ENCODE data around the gene ACAA1. TPM values are rescaled to one million over a fixed set of nuclear protein-coding genes. Genes with fewer than 3 reads are reported as not detected.
"Not testable (repeated sequence)": the region's sequence is repeated elsewhere in the genome, so short reads cannot be mapped to it uniquely, and the experiment has no call there.

The ACAA1 gene
- polyA plus RNA-seq, 4 donors = 114 to 143 (median 128) TPM

DNA sequence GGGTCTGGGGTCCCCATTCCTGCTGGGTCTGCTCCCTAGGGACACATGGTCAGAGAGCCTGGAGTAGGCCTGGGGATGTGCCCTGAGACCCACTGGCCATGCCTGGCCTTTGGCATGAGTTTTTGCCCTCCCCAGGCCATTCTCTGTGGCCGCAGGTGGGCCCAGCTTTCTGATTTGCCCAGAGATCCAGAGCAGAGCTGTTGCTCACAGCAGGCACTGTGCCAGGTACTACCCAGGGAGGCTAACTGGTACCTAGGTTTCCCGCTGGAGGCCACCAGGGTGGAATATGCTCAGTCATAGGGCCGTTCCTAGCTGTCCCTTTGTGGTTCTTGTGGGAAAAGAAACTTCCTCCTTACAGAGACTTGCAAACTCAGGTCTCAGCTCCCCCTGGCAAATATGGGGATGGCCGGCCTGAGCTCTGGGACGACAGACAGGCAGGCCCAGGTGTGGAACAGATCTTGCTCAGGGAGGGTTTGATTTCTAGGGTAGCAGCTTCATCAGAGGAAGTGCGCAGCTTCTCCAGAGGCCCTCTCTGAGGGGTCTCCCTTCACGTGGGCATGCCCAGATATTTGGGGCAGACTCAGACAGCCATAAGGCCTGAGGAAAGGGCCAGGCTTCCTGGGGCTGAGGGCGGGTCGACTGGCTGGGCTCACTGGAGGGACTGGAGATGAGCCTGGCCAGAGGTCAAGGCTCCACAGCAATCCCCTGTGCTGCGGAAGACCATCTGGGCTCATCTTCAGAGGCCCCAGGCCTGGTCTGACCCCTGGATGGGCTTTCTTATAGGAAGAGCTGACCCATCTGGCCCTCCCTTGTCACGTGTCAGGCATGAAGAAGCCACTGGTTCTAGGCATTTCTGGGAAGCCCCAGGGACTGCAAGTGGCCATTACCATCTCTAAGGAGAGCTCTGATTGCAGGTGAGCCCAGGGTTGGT is 28.0 kb downstream of the ACAA1 start:
- DNase-seq (ENCODE audit: low read depth in 4 of 4, low spot score in 3 of 4) = no peak

DNA sequence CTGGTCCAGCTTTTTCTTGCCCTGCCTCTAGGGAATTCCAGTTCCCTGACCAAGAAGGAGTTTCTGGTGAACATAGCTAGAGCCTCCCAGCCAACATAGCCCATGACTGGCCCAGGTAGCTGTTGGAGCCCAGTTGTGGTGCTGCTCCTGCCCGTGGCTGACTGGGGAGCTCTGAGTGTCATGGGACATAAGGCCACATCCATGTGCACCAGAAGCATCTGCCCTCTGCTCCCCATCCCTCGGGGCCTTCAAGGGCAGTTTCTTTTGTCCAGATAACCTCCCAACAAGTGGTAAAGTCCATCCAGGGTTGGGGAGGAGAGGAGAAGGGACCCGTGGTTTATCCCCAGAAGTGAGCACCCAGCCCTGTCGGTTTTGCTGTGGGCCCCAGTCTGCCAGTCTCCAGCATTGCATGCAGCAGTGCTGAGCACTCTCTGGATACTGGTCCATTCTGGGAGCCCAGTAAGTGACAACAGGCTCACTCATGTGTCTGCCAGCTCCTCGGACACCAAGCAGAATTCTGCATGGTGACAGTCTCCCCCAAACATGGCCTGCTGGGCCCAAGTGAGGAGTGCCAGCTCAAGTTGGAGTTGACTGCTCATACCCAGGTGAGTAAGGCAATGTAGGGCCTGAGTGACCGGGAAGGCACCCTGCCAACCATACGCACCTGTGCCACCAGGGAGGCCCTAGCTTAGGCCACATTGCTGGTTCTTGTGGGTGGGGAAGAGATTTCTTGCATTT is 28.8 kb downstream of the ACAA1 start:
- no peak for DNase-seq (ENCODE audit: low read depth in 4 of 4, low spot score in 3 of 4)

DNA sequence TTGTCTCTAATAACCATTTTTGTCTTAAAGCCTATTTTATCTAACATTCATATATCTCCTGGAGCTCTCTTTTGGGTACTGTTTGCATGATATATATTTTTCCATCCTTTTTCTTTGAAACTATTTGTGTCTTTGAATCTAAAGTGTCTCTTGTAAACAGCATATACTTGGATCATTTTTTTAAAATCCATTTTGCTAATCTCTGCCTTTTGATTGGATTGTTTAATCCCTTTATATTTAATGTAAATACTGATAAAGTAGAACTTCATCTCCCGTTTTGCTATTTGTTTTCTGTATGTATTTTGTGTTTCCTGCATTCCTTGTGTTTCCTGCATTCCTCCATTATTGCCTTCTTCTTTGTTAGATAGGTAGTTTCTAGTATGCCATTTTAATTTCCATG is 31.4 kb downstream of the ACAA1 start:
- DNase-seq (ENCODE audit: low read depth in 4 of 4, low spot score in 3 of 4) = no peak

DNA sequence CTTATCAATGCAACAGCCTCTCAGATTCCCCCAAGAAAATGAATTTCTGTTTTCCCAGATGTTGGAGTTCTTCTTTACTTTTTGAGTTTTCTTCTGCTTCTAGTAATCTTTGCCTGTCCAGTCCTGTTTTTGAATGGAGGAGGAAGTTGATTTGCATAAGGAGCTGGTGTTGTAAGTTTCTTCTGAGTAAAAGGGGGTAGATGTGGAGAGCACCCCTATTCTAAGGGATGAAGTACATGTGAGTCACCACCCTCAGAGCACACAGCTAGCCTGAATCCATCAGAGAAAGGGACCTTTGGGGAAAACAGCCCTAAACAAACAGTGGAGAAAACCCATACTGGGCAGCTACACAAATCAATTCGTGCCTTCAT is 34.5 kb downstream of the ACAA1 start:
- DNase-seq (ENCODE audit: low read depth in 4 of 4, low spot score in 3 of 4) = no peak

DNA sequence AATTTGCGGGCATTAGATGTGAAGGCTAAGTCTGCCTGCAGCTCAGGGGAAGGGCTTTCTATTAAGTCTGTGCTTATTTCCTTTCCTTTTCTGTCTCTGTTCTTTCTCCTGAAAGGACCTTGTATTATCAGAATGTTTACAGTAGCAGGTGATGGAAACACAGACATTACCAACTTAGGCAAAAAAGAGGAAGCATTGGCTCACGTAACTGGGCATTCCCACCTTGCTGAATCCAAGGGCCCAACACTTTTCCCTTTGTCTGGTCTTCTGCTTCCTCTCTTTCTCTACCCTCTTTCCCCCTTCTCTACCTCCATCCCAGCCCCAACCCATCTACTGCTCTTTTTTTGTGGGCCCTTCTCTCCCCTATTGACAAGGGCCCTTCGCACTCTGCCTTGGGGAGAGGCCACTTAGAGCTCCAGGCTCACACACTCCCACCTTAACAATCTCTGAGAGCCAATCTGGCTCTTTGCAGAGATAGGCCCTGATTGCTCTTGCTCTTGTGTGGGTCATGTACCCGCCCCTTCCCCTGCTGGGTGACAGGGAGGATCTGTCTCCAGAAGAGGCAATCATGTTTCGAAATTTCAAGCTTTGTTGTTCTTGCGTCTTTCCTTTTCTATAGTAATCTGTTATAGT is 35.0 kb downstream of the ACAA1 start:
- DNase-seq (ENCODE audit: low read depth in 4 of 4, low spot score in 3 of 4) = no peak

DNA sequence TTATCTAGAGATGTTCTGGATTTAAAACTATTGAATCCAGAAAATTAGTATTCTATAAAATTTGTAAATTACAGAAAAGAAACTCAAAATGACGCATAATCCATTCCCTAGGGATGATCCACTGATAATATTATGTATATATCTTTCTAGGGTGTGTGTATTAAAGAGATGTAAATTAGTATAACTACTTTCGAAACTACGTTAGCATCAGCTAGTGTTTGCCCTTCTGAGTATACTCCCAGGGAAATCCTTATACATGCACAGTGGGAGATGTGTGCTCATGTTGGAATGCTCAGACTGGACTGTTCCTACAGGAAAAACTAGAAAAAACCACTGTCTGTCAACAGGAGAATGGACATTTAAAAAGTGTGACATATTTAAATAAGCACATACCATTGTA is 36.4 kb downstream of the ACAA1 start:
- DNase-seq (ENCODE audit: low read depth in 4 of 4, low spot score in 3 of 4) = no peak

- no peak for DNase-seq (ENCODE audit: low read depth in 4 of 4, low spot score in 3 of 4)
Measured at GRCh38 chr3:38099518-38099917, 37.4 kb downstream of the ACAA1 start.

DNA sequence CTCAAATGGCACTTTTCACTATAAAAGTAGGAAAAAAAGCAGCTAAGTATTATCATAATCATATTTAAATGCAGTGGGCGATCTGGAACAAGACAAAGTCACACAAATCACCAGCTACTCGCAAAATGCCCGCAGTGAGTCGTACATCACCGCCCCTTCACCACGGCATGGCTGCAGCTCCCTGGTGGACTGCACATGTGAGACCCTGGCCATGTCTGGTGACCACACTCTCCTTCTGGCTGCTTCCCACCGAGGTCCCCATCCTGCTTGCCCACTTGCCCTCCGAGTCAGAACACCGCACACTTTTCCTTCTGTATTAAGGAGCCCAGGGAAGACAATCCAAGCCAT is 38.6 kb downstream of the ACAA1 start:
- no peak for DNase-seq (ENCODE audit: low read depth in 4 of 4, low spot score in 3 of 4)

- no peak for DNase-seq (ENCODE audit: low read depth in 4 of 4, low spot score in 3 of 4)
Measured at GRCh38 chr3:38097446-38098375, 39.2 kb downstream of the ACAA1 start.

GRCh38 chr3:38095669-38096483 is 41.1 kb downstream of the ACAA1 start:
- DNase-seq (ENCODE audit: low read depth in 4 of 4, low spot score in 3 of 4) = no peak

- DNase-seq (ENCODE audit: low read depth in 4 of 4, low spot score in 3 of 4) = no peak
Measured at GRCh38 chr3:38094999-38095398, 41.9 kb downstream of the ACAA1 start.

DNA sequence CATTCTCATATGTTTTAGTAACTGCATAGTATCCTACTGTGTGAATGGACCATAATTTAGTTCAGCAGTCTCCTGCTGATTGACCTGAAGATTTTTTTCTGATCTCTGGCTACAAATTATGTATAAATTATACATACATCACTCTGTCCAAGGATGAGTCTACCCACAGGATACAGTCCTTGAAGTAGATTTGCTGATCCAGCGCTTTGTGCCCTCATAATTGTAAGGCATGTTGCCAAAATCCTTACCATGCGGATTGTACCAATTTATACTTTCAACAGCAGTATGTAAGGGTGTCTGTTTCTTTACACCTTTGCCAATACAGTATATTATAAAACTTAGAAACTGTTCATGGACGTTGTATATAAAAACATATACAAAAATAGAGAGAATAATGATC is 46.5 kb downstream of the ACAA1 start:
- DNase-seq (ENCODE audit: low read depth in 4 of 4, low spot score in 3 of 4) = no peak

GRCh38 chr3:38089163-38089562 is 47.8 kb downstream of the ACAA1 start:
- DNase-seq (ENCODE audit: low read depth in 4 of 4, low spot score in 3 of 4) = no peak

DNA sequence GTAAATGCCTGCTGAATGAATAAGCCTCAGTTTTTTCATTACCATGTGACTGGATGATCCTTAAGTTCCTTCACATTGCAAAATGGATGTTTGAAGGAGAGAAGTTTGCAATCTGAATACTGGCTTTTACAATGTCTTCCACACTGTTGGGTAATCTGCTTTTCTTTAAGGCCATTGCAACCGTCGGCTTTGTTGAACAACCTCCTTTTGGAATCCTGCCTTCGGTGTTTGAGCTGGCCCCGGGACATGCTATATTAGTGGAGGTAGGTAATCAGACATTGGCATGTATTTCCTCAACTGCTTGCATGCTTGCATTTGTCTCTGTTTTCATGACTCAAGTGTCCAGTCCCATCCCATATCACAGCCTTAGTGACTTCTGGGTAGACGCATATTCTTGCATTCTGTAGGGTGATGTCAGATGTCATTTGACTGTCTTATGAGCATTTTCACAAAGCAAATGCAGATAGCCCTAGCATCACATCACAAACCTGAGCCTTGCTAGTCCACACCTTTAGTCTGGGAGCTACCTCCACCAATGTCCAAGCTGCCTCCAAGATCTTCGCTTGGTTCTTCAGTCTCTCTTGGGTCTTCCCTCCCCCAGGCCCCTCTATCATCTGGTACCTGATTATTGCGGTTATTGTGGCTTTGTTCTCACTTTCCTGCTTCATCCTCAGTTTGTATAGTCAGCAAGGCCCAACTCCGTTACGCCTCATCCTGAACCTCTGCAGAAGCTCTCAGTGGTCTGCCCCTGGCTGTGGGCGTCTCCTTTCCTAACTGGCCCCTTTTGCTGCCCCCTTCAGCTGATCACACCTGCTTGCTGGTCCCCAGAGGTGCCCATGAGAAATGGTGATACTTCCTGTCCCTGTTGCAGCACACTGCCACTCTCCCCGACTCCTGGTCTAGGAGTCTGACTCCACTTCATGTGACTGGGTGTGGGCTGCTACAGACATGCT is 48.5 kb downstream of the ACAA1 start:
- no peak for DNase-seq (ENCODE audit: low read depth in 4 of 4, low spot score in 3 of 4)

- DNase-seq (ENCODE audit: low read depth in 4 of 4, low spot score in 3 of 4) = not testable (repeated sequence)
Measured at GRCh38 chr3:38087278-38087677, 49.6 kb downstream of the ACAA1 start.

GRCh38 chr3:38086496-38086895 is 50.4 kb downstream of the ACAA1 start:
- no peak for DNase-seq (ENCODE audit: low read depth in 4 of 4, low spot score in 3 of 4)

GRCh38 chr3:38085943-38086324 is 51.0 kb downstream of the ACAA1 start:
- DNase-seq (ENCODE audit: low read depth in 4 of 4, low spot score in 3 of 4) = no peak

DNA sequence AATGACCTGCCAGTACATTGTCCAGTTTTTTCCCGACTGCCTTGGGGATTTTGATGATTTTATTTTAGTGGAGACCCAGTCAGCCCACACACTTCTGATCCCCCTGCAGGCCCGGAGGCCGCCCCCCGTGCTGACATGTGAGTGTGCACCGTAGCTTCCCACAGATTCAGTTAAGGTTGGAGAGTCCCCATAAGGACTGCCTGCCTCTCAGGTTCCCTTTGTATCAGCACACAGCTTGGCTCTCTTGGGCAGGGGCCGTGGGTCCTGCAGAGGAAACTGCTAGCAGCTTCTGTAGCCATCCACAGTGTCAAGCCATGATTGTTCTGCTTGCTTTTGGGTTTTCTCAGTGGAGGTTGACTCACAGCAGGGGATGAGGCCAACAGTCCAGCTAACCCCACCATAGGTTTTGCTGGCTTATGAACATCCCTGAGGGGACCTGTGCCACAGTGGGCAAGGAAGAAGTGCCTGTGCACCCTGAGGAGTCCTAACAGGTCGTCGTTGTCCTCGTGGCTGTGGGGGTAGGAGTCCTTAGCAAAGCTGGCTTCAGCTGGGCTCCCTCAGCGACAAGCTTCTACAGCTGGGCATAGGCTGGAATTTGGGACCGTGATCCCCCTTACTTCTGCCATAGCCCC is 51.5 kb downstream of the ACAA1 start:
- DNase-seq (ENCODE audit: low read depth in 4 of 4, low spot score in 3 of 4) = no peak
